T1000 (cell line): ENCODE measurements around the gene MEAF6.

Experiments used
- DNase-seq: peaks from one replicate; lab custom pipeline; 2025; ENCODE audit warnings: mixed read lengths; lab: John Stamatoyannopoulos, UW

The MEAF6 gene

DNA sequence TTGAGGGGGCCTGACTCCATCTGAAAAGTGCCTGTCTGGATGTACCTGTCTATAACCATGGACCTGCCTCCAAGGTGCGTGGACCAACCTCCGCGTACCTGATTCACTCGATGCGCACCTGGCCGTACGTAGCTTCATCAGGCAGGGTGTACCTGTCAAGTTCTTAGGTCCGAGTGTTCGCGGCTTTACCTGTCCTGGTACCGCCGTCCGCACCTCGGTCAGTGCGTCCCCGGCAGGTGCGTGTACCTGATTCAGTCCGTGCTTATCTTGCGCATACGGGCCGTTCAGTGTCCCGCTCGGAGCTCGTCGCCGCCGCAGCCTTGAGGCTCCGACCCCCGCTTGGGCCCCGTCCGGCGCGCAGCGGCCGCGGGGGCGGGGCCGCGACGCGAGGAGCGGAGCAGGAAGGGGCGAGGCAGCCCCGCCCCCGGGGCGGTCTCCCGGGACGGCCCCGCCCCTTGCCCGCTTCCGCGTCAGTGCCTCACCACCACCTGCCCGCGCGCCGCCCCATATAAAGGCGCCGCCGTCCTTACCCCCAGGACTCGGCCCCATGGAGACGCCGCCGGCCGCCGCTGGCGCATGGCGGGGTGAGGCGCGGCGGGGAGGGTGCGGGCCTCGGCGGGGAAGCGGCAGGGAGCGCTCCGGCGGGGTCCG is 40.4 kb downstream of the MEAF6 start, which contains the start of gene ZC3H12A:
Gene ZC3H12A, plus strand, starts transcription at position 535 of the 651 bp plus-strand sequence. CDS start 917 bp downstream, outside the sequence.
- DNase-seq: peak; percentile 88

DNA sequence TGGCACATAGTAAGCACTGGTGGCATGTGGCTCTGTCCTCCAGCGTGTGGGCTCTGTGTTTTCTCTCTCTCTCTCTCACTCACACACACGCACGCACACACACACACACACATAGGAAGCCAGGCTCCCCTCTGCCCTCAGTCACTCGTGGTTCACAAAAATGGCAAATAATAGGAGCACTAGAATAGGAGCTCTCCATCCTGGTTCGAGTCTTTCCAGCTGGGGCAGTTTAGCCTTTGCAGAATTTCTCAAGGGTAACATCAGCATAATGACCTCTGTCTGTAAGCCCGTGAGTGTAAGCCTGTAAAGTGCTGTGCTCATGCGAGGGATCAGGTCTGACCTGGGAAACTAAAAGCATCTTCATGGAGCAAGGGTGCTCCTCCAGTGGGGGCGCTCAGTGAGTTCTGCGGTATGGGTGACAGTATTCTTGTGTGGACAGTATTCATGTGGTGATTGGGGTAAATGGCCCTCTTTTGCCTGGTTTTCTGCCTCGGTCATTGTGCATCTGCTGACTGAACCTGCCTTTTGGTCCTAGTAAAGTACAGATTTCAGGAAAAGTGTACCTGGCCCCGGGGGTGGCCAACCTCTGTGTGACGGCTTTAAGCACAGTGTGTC is 41.0 kb downstream of the MEAF6 start:
- DNase-seq: no peak

DNA sequence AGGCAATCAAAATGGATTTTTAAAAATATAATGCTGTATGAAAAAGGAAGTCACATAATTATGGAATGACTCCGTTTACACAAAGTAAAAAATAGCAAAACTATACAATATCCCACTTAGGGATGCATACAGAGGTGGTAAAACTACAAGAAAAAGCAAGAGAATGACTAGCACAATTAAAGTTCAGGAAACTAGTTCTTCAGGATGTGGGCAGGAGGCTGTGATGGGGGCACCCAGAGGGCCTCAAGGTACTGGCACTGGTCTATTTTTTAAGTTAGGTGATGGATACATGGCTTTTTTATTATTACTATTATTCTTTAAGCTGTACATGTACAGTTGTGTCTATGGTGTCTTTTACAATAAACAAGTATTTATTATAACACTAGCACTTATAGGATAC is 41.6 kb downstream of the MEAF6 start:
- no peak for DNase-seq

DNA sequence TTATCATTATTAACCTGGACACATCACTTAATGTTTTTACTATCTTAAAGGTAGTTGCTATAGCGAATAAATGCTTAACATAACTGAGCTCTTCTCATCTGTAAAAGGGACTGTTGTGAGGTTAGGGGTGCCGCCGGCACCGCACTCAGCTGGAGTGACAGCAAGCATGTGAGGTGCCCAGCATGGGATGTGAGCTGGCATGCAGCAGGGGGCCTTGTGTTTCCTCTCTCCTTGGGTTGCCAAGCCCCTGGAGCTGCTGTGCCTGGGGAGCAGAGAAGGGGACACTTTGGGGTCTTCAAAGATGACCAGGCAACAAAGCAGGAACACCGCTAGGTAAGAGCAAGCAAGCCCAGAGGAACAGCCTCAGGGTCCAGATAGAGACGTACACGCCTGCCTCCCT is 42.3 kb downstream of the MEAF6 start:
- DNase-seq: no peak

DNA sequence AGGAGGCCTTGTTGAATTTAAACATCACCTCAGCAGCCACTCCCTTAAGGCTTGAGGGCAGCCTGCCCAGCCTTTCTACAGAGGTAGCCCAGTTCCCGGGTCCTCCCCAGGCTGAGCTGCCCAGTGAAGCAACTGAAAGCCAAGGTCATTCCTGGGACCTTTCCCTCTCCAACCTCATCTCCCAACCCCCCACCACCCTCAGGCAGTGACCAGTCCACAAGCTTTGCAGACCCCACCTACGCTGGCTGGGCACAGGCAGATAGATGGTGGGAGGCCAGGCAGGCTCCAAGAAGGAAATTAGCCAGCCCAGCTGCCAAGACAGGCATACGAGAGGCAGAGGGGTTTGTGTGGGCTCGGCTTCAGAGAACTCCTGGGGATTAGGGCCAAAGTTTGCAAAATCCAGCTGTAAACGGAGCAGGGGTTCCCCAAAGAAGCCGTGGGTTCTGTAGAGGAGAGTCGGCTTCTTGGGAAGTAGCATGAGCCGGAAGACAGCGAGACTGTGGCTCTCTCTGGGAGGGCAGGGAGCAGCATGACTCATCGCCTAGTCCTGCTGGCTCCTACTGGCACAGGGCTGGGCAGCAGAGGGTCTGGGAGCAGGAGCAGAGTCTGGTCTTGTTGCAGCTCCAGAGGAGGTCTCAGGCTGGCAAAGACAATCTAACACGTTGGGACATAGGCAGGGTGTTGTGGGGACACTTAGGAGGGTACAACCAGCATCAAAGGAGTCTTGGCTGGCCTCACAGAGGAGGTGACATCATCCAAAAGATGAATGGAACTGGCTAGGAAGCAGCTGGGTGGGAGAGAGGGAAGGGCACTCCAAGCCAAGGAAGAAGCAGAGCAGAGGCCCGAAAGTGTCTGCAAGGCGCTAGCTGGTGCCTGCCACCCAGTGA is 43.0 kb downstream of the MEAF6 start:
- peak; percentile 65 for DNase-seq

DNA sequence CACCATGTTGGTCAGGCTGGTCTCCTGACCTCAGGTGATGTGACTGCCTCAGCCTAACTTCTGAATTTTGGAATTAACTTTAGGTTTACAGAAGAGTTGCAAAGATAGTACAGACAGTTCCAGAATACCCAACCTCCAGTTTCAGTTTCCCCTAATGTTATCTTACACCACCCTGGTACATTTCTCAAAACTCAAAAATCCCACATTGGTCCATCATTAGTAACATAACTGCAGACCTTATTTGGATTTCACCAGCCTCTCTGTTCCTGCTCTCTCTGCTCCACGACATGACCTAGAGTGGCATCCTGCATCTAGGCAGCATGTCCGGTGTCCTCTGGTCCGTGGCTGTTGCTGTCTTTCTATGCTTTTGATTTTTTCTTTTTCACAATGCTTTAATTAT is 45.2 kb downstream of the MEAF6 start:
- no peak for DNase-seq

DNA sequence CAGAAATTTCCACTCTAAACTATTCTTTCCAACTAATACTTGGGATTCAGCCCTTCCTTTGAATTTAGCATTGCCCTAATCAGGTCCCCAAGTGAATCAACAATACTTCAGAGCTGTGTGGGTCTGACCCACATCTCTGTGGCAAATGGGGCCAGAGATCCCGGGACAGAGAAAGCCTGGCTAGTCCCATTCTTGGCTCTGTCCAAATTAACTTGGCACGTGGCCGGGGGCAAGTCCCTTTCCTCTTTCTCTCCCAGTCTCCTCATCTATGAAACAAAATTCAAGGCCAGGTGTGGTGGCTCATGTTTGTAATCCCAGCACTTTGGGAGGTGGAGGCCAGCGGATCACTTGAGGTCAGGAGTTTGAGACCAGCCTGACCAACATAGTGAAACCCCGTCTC is 46.5 kb downstream of the MEAF6 start:
- no peak for DNase-seq

DNA sequence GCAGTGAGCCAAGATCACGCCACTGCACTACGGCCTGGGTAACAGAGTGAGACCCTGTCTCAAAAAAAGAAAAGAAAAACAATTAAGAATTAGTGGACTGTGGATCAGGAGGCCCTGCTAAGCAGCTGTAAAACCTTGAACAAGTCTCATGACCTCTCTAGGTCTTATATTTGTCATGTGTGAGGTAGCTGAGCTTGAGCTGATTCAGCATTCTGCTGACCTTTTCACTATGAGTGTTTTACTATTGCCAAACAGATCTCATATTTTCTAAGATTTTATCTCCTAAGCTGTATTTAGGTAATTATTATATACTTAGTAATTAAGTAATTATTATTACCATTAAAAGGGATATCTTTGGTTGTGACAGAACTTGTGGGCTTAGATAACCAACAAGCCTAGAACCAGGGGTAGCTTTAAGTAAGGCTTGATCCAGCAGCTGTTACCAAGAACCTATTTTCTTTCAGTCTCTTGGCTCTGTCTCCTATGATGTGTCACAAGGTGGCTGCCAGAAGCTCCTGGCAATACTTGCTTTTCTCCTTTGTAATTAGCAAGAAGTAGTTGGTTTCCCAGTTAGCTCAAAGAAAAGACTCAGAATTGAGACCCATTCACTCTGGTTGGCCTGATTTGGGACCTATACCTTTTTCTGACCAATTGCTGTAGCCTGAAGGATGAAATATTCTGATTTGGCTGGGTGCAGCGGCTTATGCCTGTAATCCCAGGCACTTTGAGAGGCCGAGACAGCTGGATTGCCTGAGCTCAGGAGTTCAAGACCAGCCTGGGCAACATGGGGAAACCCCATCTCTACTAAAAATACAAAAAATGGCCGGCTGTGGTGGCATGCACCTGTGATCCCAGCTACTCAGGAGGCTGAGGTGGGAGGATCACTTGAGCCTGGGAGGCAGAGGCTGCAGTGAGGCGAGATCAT is 48.7 kb downstream of the MEAF6 start:
- DNase-seq: no peak

DNA sequence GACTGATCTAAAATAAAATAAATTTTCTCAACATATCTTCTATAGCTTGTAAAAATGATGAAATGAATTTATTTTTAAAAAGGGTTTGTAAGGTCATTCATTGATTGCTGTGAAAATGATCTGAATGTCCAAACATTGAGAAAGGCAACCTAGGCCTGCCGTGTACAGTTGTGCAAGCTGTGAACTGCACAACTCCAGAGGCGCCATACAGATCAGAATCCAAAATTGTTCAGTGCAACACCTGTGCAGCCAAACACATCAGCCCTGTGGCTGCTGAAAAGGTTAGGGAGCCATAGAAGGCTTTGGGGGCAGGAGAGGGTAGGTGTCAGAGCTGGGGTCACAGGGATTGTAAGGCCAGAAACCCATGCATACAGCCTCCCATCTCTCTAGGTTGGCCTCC is 50.1 kb downstream of the MEAF6 start:
- DNase-seq: no peak

DNA sequence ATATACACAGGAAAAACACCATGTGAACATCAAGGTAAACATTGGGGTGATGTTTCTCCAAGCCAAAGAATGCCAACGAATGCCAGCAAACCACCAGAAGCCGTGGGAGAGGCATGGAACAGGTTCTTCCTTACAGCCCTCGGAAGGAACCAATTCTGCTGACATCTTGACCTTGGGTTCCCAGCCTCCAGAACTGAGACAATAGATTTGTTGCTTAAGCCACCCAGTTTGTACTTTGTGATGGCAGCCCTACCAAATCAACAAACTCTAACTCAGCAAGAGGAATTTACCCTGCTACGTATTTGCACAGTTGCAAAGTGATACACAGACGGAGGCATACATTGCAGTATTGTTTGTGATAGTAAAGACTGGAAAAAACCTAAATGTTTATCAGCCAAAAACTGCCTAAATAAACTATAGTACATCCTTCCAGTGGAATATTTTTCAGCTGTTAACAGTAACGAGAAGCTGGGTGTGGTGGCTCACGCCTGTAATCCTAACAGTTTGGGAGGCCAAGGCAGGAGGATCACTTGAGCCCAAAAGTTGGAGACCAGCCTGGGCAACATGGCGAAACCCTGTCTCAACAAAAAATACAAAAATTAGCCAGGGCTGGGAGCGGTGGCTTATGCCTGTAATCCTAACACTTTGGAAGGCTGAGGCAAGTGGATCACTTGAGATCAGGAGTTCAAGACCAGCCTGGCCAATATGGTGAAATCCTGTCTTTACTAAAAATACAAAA is 52.7 kb downstream of the MEAF6 start:
- no peak for DNase-seq

DNA sequence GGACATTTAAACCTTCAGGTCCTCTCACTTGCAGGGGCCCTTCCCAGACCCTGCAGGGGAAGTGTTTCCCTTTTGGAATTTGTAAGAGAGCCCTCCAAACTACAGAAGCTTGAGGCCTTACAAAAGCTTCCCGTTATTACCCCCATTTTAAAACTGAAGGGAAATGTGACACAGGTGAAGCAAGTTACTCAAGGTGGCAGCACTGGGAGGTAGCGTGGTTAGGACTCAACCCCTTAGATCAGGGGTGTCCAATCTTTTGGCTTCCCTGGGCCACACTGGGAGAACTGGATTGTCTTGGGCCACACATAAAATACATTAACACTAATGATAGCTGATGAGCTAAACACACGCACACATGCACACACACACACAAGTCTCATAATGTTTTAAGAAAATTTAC is 56.0 kb downstream of the MEAF6 start:
- DNase-seq: no peak

DNA sequence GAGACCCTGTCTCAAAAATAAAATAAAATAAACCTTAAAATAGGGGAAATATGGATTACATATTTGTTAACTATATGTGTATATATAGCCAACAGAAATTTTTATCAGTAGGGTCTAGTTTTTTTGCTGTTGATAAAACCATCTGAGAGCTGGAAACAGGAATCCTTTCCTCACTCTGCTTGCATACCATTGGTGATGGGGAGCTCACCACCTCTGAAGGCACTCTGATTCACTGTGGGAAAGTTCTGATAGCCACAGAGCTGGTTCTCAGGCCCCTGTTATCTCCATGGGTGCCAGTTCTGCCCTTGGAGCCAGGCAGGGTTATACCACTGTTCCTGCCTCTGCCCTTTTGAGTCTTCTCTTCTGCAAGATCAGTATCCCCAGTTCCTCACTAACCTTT is 58.0 kb downstream of the MEAF6 start:
- no peak for DNase-seq

DNA sequence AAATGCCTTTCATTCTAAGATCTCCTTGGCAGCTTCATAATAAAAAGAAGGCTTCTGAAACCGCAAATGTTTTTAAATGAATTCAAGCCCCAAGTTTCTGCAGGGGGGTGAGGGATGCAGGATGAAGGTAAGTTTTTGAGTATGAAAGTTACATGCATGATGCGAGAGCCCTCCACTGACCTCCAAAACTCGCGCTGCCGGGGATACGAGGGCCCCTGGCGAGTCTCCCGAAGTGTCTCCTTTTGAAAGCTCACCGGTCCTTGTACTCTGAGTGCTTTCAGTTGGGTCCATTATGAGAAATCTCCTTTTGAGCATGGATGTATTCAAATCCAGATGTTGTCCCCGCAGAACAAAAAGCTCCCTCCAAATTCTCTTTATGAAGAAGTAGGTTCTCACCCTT is 59.0 kb downstream of the MEAF6 start:
- no peak for DNase-seq

DNA sequence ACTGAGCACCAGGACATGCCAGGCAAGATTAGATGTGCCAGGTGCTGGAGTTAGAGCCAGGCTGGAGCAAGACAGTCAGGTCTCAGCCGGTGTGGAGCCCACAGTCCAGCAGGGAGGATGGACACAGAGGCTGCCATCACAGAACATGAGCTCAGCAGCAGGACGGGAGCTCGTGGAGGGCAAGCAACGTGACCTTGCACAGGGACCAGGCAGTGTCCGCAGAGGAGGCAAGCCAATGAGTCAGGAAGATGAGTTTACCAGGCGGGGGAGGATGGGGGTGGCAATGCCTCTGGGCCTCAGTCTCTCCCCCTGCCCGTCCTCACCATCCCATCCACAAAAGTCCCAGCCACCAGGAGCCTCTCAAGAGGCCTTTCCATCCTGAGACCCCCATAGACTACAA is 60.9 kb downstream of the MEAF6 start:
- no peak for DNase-seq

DNA sequence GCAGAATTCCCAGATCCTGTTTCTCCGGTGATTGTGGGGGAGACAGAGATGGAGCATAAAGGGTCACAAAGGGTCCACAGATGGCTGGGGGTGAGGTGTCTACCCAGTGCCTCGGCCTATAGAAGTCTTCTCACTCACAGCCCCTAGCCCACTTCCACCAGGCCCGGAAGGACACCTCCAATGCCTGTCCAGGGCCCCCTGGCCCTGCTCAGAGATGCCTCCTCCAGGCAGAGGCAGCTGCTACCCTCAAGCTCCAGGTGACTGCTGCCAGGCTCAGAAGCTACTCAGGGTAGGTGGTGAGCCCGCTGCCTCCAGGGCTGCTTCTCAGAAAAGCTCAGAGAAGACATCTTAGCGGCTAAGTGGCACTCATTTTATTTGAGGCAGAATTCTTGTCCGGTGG is 62.1 kb downstream of the MEAF6 start:
- DNase-seq: no peak

DNA sequence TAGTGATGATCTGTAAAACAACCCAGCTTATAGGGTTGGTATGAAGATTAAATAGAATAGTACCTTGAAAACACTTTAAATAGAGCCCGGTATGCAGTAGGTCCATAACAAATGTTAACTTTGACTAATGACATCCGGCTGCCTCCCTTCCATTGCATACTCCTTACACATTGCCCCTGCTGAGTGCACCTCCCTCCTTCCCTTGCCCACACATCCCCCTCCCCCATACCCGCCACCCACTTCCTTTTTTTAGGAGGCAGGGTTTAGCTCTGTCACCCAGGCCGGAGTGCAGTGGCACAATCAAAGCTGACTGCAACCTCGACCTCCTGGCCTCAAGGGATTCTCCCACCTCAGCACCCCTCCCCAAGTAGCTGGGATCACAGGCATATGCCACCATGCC is 64.6 kb downstream of the MEAF6 start:
- no peak for DNase-seq

DNA sequence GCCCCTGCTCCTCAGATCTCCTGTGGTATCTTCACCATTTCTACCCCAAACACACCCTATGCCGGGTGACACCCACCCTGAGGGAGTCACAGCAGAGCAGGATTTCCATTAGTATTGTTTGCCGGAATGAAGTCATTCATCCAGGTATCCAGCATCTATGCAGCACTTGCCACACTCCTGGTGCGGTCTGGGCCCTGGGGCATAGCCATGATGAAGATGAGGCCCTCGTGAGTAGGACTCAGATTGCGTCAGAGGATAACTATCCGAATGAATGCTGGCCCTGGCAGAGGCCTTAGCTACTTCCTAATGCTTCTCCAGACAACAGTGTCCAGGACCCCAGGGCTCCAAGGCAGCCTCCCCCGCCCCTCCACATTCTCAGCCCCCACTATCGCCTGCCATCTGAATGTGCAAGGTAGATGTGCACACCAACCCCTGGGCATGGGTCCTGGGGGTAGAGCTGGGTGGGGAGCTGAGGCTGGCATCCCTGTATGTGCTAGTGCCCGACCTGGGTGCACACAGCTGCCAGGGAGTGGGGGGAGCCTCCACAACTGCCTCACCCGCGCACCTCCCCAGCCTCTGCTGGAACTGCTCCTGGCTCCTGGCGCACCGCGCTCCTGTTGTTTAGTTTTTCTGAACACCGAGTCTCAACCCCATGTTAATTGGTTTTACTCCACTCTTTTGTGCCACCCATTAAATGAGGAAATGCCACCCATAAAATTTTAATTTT is 65.7 kb downstream of the MEAF6 start:
- peak; percentile 17 for DNase-seq

DNA sequence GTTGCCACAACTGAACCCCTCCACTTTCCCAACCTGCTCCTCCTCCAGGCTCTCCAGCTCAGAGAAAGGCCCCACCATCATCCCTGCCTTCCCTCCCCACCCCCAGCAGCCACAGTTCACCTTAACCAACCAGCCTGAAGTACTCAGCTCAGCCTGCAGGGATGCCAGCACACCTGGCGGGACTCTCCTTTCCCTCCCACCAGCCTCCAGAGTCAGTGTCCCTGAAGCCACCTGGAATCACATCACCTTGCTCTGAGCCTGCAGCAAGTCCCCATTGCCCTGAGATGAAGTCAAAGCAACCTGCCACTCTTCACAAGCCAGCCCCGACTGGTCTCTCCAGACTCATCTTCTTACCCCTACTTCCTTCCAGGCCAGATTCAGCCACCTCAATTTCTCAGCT is 66.4 kb downstream of the MEAF6 start:
- no peak for DNase-seq

DNA sequence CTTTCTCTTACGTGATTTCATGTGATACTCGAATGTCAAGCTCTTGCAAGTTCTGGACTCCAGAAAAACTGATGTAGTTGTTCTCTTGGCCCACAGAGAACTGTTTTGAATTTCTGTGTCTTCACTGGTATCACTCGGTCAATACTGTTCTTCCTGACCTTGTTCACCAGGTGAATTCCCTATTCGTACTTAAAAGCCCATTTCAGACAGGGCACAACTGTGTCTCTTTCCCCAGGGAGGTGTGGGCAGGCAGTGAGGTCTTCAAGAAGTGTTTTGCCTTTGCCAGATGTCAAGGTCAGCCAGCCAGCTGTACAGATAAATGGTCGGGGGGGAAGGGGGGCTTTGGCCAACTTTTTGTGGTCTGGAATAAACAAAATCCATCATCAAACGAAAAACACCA is 67.7 kb downstream of the MEAF6 start:
- no peak for DNase-seq

DNA sequence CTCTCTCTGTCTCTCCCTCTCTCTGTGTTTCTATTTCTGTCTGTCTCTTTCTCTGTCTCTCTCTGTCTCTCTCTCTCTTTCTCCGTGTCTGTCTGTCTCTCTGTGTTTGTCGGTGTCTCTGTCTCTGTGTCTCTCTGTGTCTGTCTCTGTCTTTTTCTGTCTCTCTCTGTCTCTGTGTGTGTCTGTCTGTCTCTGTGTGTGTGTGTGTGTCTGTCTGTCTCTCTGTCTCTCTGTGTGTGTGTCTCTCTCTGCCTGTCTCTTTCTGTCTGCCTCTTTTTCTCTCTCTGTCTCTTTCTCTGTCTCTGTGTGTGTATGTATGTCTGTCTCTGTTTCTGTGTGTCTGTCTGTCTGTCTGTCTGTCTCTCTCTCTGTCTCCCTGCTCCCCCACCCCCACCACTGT is 71.9 kb downstream of the MEAF6 start:
- DNase-seq: no peak
